ENCODE results near the gene PRPSAP1. TPM values are rescaled to one million over a fixed set of nuclear protein-coding genes. Genes with fewer than 3 reads are reported as not detected.

The PRPSAP1 gene
- total RNA-seq, 1 experiment from 2014 or later = 27.6 TPM

- H2AFZ ChIP-seq (ENCODE audit: low read length) = peak overlapping the region; percentile 98
- no peaks in the 10 kb centered on the region for H4K20me1 ChIP-seq (ENCODE audit: insufficient read depth, low read depth, low read length)
- H3K9me2 ChIP-seq (replicated peaks; ENCODE audit: insufficient read depth, low read length) = no peaks in the 10 kb centered on the region
- peak overlapping the region; percentile 25 for H3K9ac ChIP-seq (ENCODE audit: low read length)
- H3K4me3 ChIP-seq (ENCODE audit: low read length) = no peak overlapping the region
- peaks cover 16% of the 10 kb centered on the region for H3K79me2 ChIP-seq (ENCODE audit: low read length)
- peak overlapping the region; percentile 24 for H3K4me2 ChIP-seq (ENCODE audit: low read depth, low read length, poor library complexity, severe bottlenecking)
- no peaks in the 10 kb centered on the region for H3K27me3 ChIP-seq (ENCODE audit: low read length)
- DNase-seq = peak; percentile 58
- H3K9me3 ChIP-seq (ENCODE audit: low read length) = no peaks in the 10 kb centered on the region
- no peaks in the 10 kb centered on the region for H3K36me3 ChIP-seq (ENCODE audit: insufficient read depth, low read length)
- no peak overlapping the region for H3K27ac ChIP-seq (ENCODE audit: low read length)
- peaks cover 57% of the 10 kb centered on the region for H3K4me1 ChIP-seq (ENCODE audit: low read length)
Observed at GRCh38 chr17:76262732-76263344, 90.9 kb downstream of the PRPSAP1 start.

GRCh38 chr17:76261421-76262215 lies 92.1 kb downstream of the PRPSAP1 start:
- peaks cover 45% of the 10 kb centered on the region for H3K4me1 ChIP-seq (ENCODE audit: low read length)
- no peak overlapping the region for H3K27ac ChIP-seq (ENCODE audit: low read length)
- no peak overlapping the region for H3K4me3 ChIP-seq (ENCODE audit: low read length)
- no peaks in the 10 kb centered on the region for H4K20me1 ChIP-seq (ENCODE audit: insufficient read depth, low read depth, low read length)
- H3K4me2 ChIP-seq (ENCODE audit: low read depth, low read length, poor library complexity, severe bottlenecking) = no peak overlapping the region
- H3K9me3 ChIP-seq (ENCODE audit: low read length) = no peaks in the 10 kb centered on the region
- H3K9ac ChIP-seq (ENCODE audit: low read length) = no peak overlapping the region
- no peaks in the 10 kb centered on the region for H3K9me2 ChIP-seq (replicated peaks; ENCODE audit: insufficient read depth, low read length)
- H3K27me3 ChIP-seq (ENCODE audit: low read length) = no peaks in the 10 kb centered on the region
- H2AFZ ChIP-seq (ENCODE audit: low read length) = peak overlapping the region; percentile 98; the same call in 1 of the 2 replicates
- H3K36me3 ChIP-seq (ENCODE audit: insufficient read depth, low read length) = no peaks in the 10 kb centered on the region
- H3K79me2 ChIP-seq (ENCODE audit: low read length) = peaks cover 9% of the 10 kb centered on the region
- DNase-seq = no peak

GRCh38 chr17:76260669-76261068 lies 93.0 kb downstream of the PRPSAP1 start:
- no peaks in the 10 kb centered on the region for H4K20me1 ChIP-seq (ENCODE audit: insufficient read depth, low read depth, low read length)
- no peaks in the 10 kb centered on the region for H3K9me3 ChIP-seq (ENCODE audit: low read length)
- DNase-seq = peak; percentile 43
- H3K79me2 ChIP-seq (ENCODE audit: low read length) = peaks cover under 1% of the 10 kb centered on the region; the same call in 1 of the 2 replicates
- H3K36me3 ChIP-seq (ENCODE audit: insufficient read depth, low read length) = no peaks in the 10 kb centered on the region
- H3K4me2 ChIP-seq (ENCODE audit: low read depth, low read length, poor library complexity, severe bottlenecking) = peak overlapping the region; percentile 2
- no peaks in the 10 kb centered on the region for H3K27me3 ChIP-seq (ENCODE audit: low read length)
- H3K9me2 ChIP-seq (replicated peaks; ENCODE audit: insufficient read depth, low read length) = no peaks in the 10 kb centered on the region
- H2AFZ ChIP-seq (ENCODE audit: low read length) = no peak overlapping the region
- no peak overlapping the region for H3K4me3 ChIP-seq (ENCODE audit: low read length)
- peaks cover 40% of the 10 kb centered on the region for H3K4me1 ChIP-seq (ENCODE audit: low read length)
- no peak overlapping the region for H3K9ac ChIP-seq (ENCODE audit: low read length)
- H3K27ac ChIP-seq (ENCODE audit: low read length) = no peak overlapping the region

GRCh38 chr17:76260220-76260619 lies 93.5 kb downstream of the PRPSAP1 start:
- Histone ChIP-seq H3K9ac (ENCODE audit: low read length) (no peak overlapping the region), H3K36me3 (ENCODE audit: insufficient read depth, low read length) (no peaks in the 10 kb centered on the region), H3K79me2 (ENCODE audit: low read length) (no peaks in the 10 kb centered on the region), H3K9me2 (replicated peaks; ENCODE audit: insufficient read depth, low read length) (no peaks in the 10 kb centered on the region), H4K20me1 (ENCODE audit: insufficient read depth, low read depth, low read length) (no peaks in the 10 kb centered on the region), H3K27ac (ENCODE audit: low read length) (no peak overlapping the region), H3K27me3 (ENCODE audit: low read length) (no peaks in the 10 kb centered on the region), H2AFZ (ENCODE audit: low read length) (no peak overlapping the region), H3K4me2 (ENCODE audit: low read depth, low read length, poor library complexity, severe bottlenecking) (peak overlapping the region; percentile 2), H3K4me1 (ENCODE audit: low read length) (peaks cover 40% of the 10 kb centered on the region), H3K9me3 (ENCODE audit: low read length) (no peaks in the 10 kb centered on the region), H3K4me3 (ENCODE audit: low read length) (no peak overlapping the region)
- DNase-seq = no peak

Small RNA genes lying within 50 kb of the gene (small RNA-seq; reads per million reads assigned to genes)
- not detected for gene RF00019
- not detected for gene RNU6-24P

Other genes with a start within 250 kb of the PRPSAP1 start
- gene FOXJ1, start 212.7 kb downstream of the PRPSAP1 start, total RNA-seq (2014; rRNA removed; shearing (Covaris generic); ENCODE audit: low replicate concordance) = not detected in 2 replicates
- gene RNF157, start 113.4 kb downstream of the PRPSAP1 start, total RNA-seq (2014; rRNA removed; shearing (Covaris generic); ENCODE audit: low replicate concordance) = not detected in 2 replicates
- gene UBALD2, start 88.6 kb downstream of the PRPSAP1 start, total RNA-seq (2014; rRNA removed; shearing (Covaris generic); ENCODE audit: low replicate concordance) = 22.5 and 46.3 TPM in 2 replicates
- gene QRICH2, start 45.6 kb downstream of the PRPSAP1 start, total RNA-seq (2014; rRNA removed; shearing (Covaris generic); ENCODE audit: low replicate concordance) = 3.1 and 3.7 TPM in 2 replicates
- 0.67 and 3.9 TPM in 2 replicates for gene SPHK1, start 30.7 kb upstream of the PRPSAP1 start, total RNA-seq (2014; rRNA removed; shearing (Covaris generic); ENCODE audit: low replicate concordance)
- gene UBE2O, start 99.2 kb upstream of the PRPSAP1 start, total RNA-seq (2014; rRNA removed; shearing (Covaris generic); ENCODE audit: low replicate concordance) = 10.5 and 19.9 TPM in 2 replicates
- gene AANAT, start 113.7 kb upstream of the PRPSAP1 start, total RNA-seq (2014; rRNA removed; shearing (Covaris generic); ENCODE audit: low replicate concordance) = not detected in 2 replicates
- 5.1 and 5.4 TPM in 2 replicates for gene RHBDF2, start 147.5 kb upstream of the PRPSAP1 start, total RNA-seq (2014; rRNA removed; shearing (Covaris generic); ENCODE audit: low replicate concordance)
- gene CYGB, start 183.8 kb upstream of the PRPSAP1 start, total RNA-seq (2014; rRNA removed; shearing (Covaris generic); ENCODE audit: low replicate concordance) = 0.07 TPM in 1 of 2 replicates, not detected in the other
- gene PRCD, start 186.1 kb upstream of the PRPSAP1 start, total RNA-seq (2014; rRNA removed; shearing (Covaris generic); ENCODE audit: low replicate concordance) = 0.37 and 0.69 TPM in 2 replicates
- not detected in 2 replicates for gene ST6GALNAC2, start 231.9 kb upstream of the PRPSAP1 start, total RNA-seq (2014; rRNA removed; shearing (Covaris generic); ENCODE audit: low replicate concordance)

All from Karpas-422 (cell line).